ENCODE data around the gene ROCK2. TPM values are rescaled to one million over a fixed set of nuclear protein-coding genes. Genes with fewer than 3 reads are reported as not detected.

Gene ROCK2
- total and polyA plus RNA-seq, 2 experiments from 2014 or later = 34.5 to 59.6 TPM

GRCh38 chr2:11357428-11357972, 13.1 kb upstream of the ROCK2 start:
- DNase-seq (ENCODE audit: low spot score) = peak; percentile 80
- H3K9me2 ChIP-seq (replicated peaks; ENCODE audit: insufficient read depth) = no peaks in the 10 kb centered on the region
- TF ChIP-seq EZH2 (IDR thresholded peaks at IDR 0.05; ENCODE audit: borderline replicate concordance) (no peak), CTCF (IDR thresholded peaks at IDR 0.05; ENCODE audit: poor library complexity) (no peak), EZH2phosphoT487 (IDR thresholded peaks at IDR 0.05; ENCODE audit: low read depth, severe bottlenecking, unreplicated experiment) (no peak)
- no peaks in the 10 kb centered on the region for H3K9me3 ChIP-seq (ENCODE audit: low read depth)
- H3K27me3 ChIP-seq = no peaks in the 10 kb centered on the region
- H3K36me3 ChIP-seq (replicated peaks; ENCODE audit: insufficient read depth, low read depth) = no peaks in the 10 kb centered on the region
- H3K4me2 ChIP-seq = peak overlapping the region; percentile 16
- 35% methylated on average over 7 of the region's 7 CpGs for WGBS (ENCODE audit: low lambda C conversion rate, missing lambda C conversion rate)
- H4K20me1 ChIP-seq (ENCODE audit: insufficient read depth, poor library complexity, severe bottlenecking) = no peaks in the 10 kb centered on the region
- no peaks in the 10 kb centered on the region for H3K79me2 ChIP-seq
- peak overlapping the region; percentile 73 for H3K27ac ChIP-seq
- H3K4me1 ChIP-seq (ENCODE audit: insufficient read depth) = peaks cover 48% of the 10 kb centered on the region
- H3K4me3 ChIP-seq = no peak overlapping the region
- H2AFZ ChIP-seq = no peak overlapping the region

- Histone ChIP-seq H2AFZ (no peak overlapping the region), H3K9me2 (replicated peaks; ENCODE audit: insufficient read depth) (no peaks in the 10 kb centered on the region), H3K4me3 (no peak overlapping the region), H3K36me3 (replicated peaks; ENCODE audit: insufficient read depth, low read depth) (no peaks in the 10 kb centered on the region), H3K79me2 (no peaks in the 10 kb centered on the region), H3K27ac (peak overlapping the region; percentile 50), H3K9me3 (ENCODE audit: low read depth) (no peaks in the 10 kb centered on the region), H3K27me3 (no peaks in the 10 kb centered on the region), H4K20me1 (ENCODE audit: insufficient read depth, poor library complexity, severe bottlenecking) (no peaks in the 10 kb centered on the region), H3K4me2 (no peak overlapping the region), H3K4me1 (ENCODE audit: insufficient read depth) (peaks cover 48% of the 10 kb centered on the region)
- WGBS (ENCODE audit: low lambda C conversion rate, missing lambda C conversion rate) = 78% methylated on average over 4 of the region's 4 CpGs
- TF ChIP-seq EZH2 (IDR thresholded peaks at IDR 0.05; ENCODE audit: borderline replicate concordance) = no peak
- no peak for TF ChIP-seq CTCF (IDR thresholded peaks at IDR 0.05; ENCODE audit: poor library complexity)
- TF ChIP-seq EZH2phosphoT487 (IDR thresholded peaks at IDR 0.05; ENCODE audit: low read depth, severe bottlenecking, unreplicated experiment) = no peak
- no peak for DNase-seq (ENCODE audit: low spot score)
Observed at GRCh38 chr2:11356764-11357163, 12.3 kb upstream of the ROCK2 start.

GRCh38 chr2:11355194-11356053, 11.0 kb upstream of the ROCK2 start:
- peaks cover 48% of the 10 kb centered on the region for H3K4me1 ChIP-seq (ENCODE audit: insufficient read depth)
- H3K9me3 ChIP-seq (ENCODE audit: low read depth) = no peaks in the 10 kb centered on the region
- no peaks in the 10 kb centered on the region for H3K9me2 ChIP-seq (replicated peaks; ENCODE audit: insufficient read depth)
- H3K79me2 ChIP-seq = no peaks in the 10 kb centered on the region
- no peak overlapping the region for H2AFZ ChIP-seq
- H3K36me3 ChIP-seq (replicated peaks; ENCODE audit: insufficient read depth, low read depth) = no peaks in the 10 kb centered on the region
- H3K4me3 ChIP-seq = no peak overlapping the region
- H3K4me2 ChIP-seq = no peak overlapping the region
- no peaks in the 10 kb centered on the region for H4K20me1 ChIP-seq (ENCODE audit: insufficient read depth, poor library complexity, severe bottlenecking)
- TF ChIP-seq CTCF (IDR thresholded peaks at IDR 0.05; ENCODE audit: poor library complexity) (no peak), EZH2 (IDR thresholded peaks at IDR 0.05; ENCODE audit: borderline replicate concordance) (no peak), EZH2phosphoT487 (IDR thresholded peaks at IDR 0.05; ENCODE audit: low read depth, severe bottlenecking, unreplicated experiment) (no peak)
- no peak overlapping the region for H3K27ac ChIP-seq
- WGBS (ENCODE audit: low lambda C conversion rate, missing lambda C conversion rate) = 72% methylated on average over 11 of the region's 11 CpGs
- H3K27me3 ChIP-seq = no peaks in the 10 kb centered on the region
- no peak for DNase-seq (ENCODE audit: low spot score)
